A673 (cell line): Measurements from ENCODE around the gene PSMD13. TPM values are rescaled to one million over a fixed set of nuclear protein-coding genes. Genes with fewer than 3 reads are reported as not detected.
"Not testable (repeated sequence)": the region's sequence is repeated elsewhere in the genome, so short reads cannot be mapped to it uniquely, and the experiment has no call there.

Source experiments
- BruUV-seq: library from RNA; stranded (reverse); fragments of 400-500 nt; replicated peaks from 2 replicates; lab custom pipeline; 2021; lab: Mats Ljungman, UMichigan
- CTCF ChIA-PET: fragments of 300-600 bp; sonication (Branson Sonifier 250); formaldehyde crosslinking; loops from one replicate; lab custom pipeline; 2022; ENCODE audit warnings: antibody characterized with exemption; lab: Charles Lee
- POLR2A ChIA-PET: fragments of 300-600 bp; sonication (Branson Sonifier 250); formaldehyde crosslinking; loops from one replicate; lab custom pipeline; 2022; ENCODE audit warnings: antibody characterized with exemption; ENCODE audit not compliant: low non-redundant PET; lab: Charles Lee
- DNase-seq: peaks from one replicate; pipeline ENCODE4 v3.0.0-alpha.2; 2015; ENCODE audit warnings: low spot score
- H3K27ac ChIP-seq: fragments of 200-600 bp; sonication (generic); 2 replicates; pipeline ENCODE4 v1.5.1; 2016; ENCODE audit warnings: mixed run types, low read depth, mild to moderate bottlenecking, mixed read lengths, antibody characterized with exemption, low read length; ENCODE audit not compliant: poor library complexity, severe bottlenecking
- H3K27me3 ChIP-seq: fragments of 200-600 bp; sonication (generic); replicated peaks from 2 replicates; pipeline ENCODE4 v1.6.1; 2017; ENCODE audit warnings: mixed run types, low read depth, mild to moderate bottlenecking, mixed read lengths, antibody characterized with exemption, low read length; ENCODE audit not compliant: insufficient read depth, poor library complexity
- H3K36me3 ChIP-seq: fragments of 200-600 bp; sonication (generic); 2 replicates; pipeline ENCODE4 v1.6.1; 2016; ENCODE audit warnings: mixed run types, mild to moderate bottlenecking, mixed read lengths, antibody characterized with exemption, low read length; ENCODE audit not compliant: insufficient read depth, poor library complexity, severe bottlenecking
- H3K4me1 ChIP-seq: fragments of 200-600 bp; sonication (generic); 2 replicates; pipeline ENCODE4 v1.6.1; 2017; ENCODE audit warnings: mixed run types, mild to moderate bottlenecking, mixed read lengths, antibody characterized with exemption, low read length; ENCODE audit not compliant: insufficient read depth, poor library complexity, severe bottlenecking
- H3K4me3 ChIP-seq: fragments of 200-600 bp; sonication (generic); 2 replicates; pipeline ENCODE4 v1.5.1; 2016; ENCODE audit warnings: low read depth, mixed run types, mild to moderate bottlenecking, mixed read lengths, low read length; ENCODE audit not compliant: poor library complexity, severe bottlenecking
- H3K9me3 ChIP-seq: fragments of 200-600 bp; sonication (generic); 2 replicates; pipeline ENCODE4 v1.6.1; 2016; ENCODE audit warnings: mixed run types, low read depth, mild to moderate bottlenecking, mixed read lengths, antibody characterized with exemption, low read length; ENCODE audit not compliant: poor library complexity, severe bottlenecking
- EZH2 ChIP-seq: fragments of 200-600 bp; sonication (generic); IDR thresholded peaks from 2 replicates; pipeline ENCODE4 v1.6.1; 2017; ENCODE audit warnings: borderline replicate concordance, low read depth, mild to moderate bottlenecking, mixed read lengths, antibody characterized with exemption, low read length; ENCODE audit not compliant: poor library complexity, severe bottlenecking
- intact Hi-C: fragments of 100-400 bp; cut with micrococcal nuclease; formaldehyde crosslinking; loops from one replicate; pipeline ENCODE4 v1.10.0; 2022; ENCODE audit not compliant: unreplicated experiment
- total RNA-seq: library from RNA; stranded (reverse); gene quantifications from 2 replicates; pipeline ENCODE4 v1.2.3, GENCODE V29; 2021
- TF ChIP-seq, protein P1 (sequence below): fragments of 300-800, 200-600 bp; sonication (generic); conservative IDR thresholded peaks from 2 replicates; pipeline ENCODE4 v1.5.1; 2017; ENCODE audit warnings: low read depth, mild to moderate bottlenecking, antibody characterized with exemption, low read length, moderate library complexity, mixed read lengths

PSMD13 gene
- total RNA-seq, 1 experiment from 2014 or later, result 199 TPM

DNA sequence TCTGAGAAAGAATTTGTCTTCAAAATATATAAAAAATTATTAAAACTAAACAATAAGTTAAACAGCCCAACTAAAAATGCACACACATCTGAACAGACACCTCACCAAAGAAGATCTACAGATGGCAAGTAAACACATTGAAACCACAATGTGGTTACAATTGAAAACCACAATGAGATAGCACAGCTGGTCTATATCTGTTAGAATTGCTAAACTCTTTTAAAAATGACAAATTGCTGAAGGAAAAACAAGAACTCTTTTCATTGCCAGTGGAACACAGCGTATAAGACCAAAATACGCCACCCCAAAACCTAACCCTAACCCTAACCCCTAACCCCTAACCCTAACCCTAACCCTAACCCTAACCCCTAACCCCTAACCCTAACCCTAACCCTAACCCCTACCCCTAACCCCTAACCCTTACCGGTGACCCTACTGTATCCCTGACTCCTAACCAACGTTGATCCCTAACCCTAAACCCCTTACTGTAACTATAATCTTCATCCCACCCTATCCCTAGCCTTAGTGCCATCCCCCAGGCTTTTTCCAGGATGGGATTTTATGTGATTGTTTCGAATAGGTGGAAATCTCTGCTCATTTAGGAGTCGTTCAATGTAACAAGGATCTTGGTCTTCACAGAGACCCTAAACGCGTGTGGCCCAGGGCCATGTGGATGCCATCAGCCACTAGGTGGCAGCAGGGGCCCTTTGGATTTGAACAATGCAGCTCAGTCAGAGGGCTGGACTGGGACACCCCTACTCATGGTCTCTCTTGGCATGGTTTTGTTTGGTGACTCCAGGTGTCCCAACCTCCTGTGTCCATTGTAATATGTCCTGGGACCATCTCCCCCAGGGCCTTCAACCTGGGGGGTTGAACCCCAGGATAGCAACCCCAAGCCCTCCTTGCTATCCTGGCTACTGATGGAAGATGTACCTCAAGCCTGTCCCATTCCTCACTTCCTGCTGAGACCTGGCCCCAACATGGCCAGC lies 45.0 kb upstream of the PSMD13 start:
- H3K27me3 ChIP-seq, H3K9me3 ChIP-seq, H3K4me3 ChIP-seq, H3K4me1 ChIP-seq, BruUV-seq, intact Hi-C loops, DNase-seq, POLR2A ChIA-PET, CTCF ChIA-PET, H3K36me3 ChIP-seq, H3K27ac ChIP-seq: not testable (repeated sequence)
- TF ChIP-seq, protein P1, sequence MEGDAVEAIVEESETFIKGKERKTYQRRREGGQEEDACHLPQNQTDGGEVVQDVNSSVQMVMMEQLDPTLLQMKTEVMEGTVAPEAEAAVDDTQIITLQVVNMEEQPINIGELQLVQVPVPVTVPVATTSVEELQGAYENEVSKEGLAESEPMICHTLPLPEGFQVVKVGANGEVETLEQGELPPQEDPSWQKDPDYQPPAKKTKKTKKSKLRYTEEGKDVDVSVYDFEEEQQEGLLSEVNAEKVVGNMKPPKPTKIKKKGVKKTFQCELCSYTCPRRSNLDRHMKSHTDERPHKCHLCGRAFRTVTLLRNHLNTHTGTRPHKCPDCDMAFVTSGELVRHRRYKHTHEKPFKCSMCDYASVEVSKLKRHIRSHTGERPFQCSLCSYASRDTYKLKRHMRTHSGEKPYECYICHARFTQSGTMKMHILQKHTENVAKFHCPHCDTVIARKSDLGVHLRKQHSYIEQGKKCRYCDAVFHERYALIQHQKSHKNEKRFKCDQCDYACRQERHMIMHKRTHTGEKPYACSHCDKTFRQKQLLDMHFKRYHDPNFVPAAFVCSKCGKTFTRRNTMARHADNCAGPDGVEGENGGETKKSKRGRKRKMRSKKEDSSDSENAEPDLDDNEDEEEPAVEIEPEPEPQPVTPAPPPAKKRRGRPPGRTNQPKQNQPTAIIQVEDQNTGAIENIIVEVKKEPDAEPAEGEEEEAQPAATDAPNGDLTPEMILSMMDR, result 0 out of 2 replicates have a peak, but pooled peaks have one; percentile 26

DNA sequence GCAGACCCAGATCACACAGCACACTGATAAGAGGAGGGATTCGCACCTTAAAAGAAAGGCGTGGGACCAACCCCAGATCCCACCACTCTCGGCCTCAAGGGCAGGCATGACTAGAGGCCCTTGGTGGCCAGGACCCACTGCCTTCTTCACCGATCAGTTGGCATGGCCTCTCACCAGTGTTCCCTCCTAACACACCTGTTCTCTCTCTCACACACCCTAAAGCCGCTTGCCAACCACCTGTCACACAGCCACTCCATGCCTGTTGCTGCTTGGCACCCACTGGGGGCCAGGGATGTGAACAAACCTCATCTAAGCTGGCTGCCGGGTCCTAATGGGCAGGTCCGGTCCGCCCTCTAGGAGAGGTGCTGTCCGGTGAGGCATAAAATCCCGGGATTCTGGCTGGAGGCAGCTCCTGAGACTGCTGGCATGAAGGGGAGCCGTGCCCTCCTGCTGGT lies 44.1 kb upstream of the PSMD13 start, which contains the start of gene SCGB1C1:
SCGB1C1 (plus strand) TSS at position 405 of the 455 bp plus-strand sequence; CDS start at position 427, 22 bp downstream.
- H3K36me3 ChIP-seq, H3K27me3 ChIP-seq, H3K4me3 ChIP-seq, BruUV-seq, intact Hi-C loops, POLR2A ChIA-PET, H3K4me1 ChIP-seq, DNase-seq, H3K9me3 ChIP-seq, H3K27ac ChIP-seq, CTCF ChIA-PET: not testable (repeated sequence)

GRCh38 chr11:193481-193880 lies 43.3 kb upstream of the PSMD13 start:
- H3K9me3 ChIP-seq, CTCF ChIA-PET, H3K4me1 ChIP-seq, H3K4me3 ChIP-seq, BruUV-seq, H3K36me3 ChIP-seq, intact Hi-C loops, H3K27me3 ChIP-seq, POLR2A ChIA-PET, DNase-seq, H3K27ac ChIP-seq: not testable (repeated sequence)

DNA sequence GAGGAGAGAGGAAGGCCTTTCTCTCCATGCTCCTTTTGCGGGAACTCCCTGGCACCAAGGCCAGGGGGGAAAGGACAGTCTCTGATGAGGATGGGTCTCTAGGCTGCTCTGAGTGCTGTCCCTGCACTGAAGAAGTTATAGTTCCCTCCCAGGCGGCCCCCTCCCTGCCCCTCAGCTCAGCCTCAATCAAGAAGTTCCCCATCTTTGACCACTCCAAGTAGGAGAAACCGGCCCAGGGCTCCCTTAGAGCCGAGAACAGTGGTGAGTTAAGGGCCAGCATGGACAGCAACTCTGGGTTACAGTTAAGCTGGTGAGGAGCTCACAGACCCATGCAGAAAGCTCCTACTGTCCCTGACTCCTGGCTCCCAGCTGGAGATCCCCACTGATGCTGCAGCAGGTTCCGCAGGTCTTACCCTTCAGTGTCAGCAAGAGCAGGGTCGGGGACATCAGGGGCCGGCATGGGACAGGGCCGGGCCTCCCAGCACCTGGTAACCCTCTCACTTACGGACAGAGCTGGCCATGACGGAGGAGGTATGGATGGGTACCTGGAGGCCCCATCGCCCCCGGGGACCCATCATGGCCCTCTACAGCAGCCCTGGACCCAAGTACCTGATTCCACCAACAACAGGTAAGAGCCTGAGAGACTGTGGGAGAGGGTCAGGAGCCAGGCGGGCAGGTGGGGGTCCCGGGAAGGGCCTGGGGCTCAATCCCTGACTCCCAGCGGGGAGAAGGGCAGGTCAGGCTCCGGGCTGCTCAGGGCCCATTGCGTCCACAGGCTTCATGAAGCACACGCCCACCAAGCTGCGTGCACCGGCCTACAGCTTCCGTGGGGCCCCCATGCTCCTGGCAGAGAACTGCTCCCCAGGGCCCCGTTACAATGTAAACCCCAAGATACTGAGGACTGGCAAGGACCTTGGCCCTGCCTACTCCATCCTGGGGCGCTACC lies 39.7 kb upstream of the PSMD13 start:
- Histone ChIP-seq H3K27ac (no peak overlapping the region), H3K27me3 (no peaks in the 10 kb centered on the region), H3K9me3 (no peaks in the 10 kb centered on the region), H3K4me1 (no peaks in the 10 kb centered on the region), H3K36me3 (no peaks in the 10 kb centered on the region), H3K4me3 (no peak overlapping the region)
- no TSS peak for BruUV-seq
- TF ChIP-seq, protein P1, result no peak
- no peak for TF ChIP-seq EZH2
- ChIA-PET CTCF (no interaction called here), POLR2A (no interaction called here)
- intact Hi-C loops, result no loop called here
- no peak for DNase-seq
